DMS114 treated with DMSO at 0.1 percent for 48 hours (cell line): ENCODE data around the gene NCAN.
"Not testable (repeated sequence)": the region's sequence is repeated elsewhere in the genome, so short reads cannot be mapped to it uniquely, and the experiment has no call there.

Source experiments
- DNase-seq: peaks from one replicate; lab custom pipeline; 2025; ENCODE audit not compliant: unreplicated experiment; lab: John Stamatoyannopoulos, UW

The NCAN gene

DNA sequence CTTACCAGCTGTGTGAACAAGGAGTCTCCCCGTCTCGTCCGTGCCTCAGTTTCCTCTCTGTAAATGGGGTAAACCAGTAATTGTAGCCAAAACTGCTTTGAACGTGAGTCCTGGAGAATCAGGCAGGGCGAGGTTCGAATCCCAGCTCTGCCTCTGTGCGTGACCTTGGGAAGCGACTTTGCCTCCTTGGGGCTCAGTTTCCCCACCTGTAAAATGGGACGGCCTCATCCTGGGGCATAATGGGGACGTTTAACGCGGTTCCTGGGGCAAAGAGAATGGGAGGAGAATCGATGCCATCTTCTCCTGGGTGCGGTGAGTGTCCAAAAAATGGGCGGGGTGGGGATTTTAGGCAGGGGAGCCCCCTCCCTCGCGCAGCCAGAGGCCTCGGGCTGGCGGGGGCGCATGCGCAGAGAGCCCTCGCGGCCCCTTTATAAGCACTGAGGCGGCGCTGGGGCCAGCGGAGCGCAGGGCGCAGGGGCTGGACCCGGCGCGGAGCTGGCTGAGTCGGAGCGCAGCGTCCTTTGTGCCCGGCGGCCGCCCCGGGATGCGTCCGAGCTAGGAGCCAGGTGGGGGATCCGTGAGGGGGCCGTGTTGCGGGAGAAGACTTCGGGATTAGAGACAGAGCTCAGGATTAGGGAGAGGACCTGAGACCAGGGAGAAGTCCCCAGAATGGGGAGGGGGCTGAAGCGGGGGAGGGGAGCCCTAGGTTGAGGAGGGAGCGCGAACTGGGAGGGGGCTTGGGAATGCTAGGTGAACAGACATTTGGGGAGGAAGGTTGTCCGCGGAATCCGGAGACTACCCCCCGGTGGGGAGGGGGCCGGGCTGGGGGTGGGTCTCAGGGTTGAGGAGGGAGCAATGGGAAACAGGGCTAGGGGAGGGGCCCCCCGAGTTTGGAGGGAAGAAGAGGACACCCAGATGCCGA, at the start of gene NCAN:
NCAN (plus strand) TSS at position 460 of the 922 bp plus-strand sequence. CDS start 4,996 bp downstream, outside the sequence.
- peak; percentile 19 for DNase-seq

DNA sequence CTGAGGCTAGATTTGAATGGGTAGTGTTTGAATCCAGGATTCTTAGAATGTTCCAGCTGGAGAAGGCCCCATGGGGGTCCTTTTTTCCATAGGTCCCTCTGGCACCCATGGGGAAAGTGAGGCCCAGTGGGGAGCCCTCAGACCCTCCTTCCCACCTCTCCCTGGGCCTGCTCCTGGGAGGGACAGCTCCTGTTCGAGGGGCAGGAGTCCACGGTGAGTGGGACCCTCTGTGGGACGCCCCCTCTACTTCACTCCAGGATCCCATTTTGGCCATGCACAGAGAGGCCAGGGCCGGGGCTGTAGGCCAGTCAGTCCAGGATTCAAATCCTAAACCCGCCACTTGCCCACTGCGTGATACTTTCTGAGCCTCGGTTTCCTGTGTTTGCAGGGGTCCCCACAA, 49.3 kb upstream of the NCAN start:
- DNase-seq = no peak

DNA sequence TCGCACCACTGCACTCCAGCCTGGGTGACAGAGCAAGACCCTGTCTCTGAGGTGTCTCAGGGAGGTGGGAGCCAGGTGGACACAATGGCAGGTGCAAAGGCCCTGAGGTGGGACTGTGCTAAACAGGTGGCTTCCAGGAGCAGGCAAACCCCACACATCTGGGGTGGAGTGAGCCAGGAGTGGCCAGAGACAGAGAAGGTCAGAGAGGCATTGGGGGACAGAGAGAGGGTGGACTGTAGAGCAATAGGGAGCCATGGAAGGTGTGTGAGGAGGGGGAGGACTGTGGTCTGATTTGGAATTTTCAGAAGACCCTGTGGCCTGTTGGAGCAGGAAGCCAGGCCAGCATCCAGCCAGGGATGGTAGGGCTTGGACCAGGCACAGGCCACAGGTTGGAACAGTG, 46.4 kb upstream of the NCAN start:
- DNase-seq = no peak

DNA sequence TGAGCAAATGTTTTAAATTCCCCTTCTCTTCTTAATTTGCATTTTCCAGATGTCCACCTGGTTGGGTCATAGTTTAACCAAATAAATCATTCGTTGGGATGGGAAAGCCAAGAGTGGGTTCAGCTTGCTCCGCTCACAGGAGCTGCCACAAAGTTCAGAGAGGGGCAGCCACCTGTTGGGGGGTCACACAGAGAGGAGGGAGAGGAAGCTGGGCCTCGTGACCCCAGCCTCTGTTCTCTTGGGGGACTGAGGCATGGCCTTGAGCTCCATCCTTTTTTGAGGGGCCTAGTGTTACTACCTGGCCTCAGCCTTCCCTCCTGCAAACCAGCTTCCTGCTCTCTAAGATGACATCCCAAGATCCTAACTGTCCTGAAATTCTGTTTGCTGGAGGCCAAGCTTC, 44.1 kb upstream of the NCAN start:
- no peak for DNase-seq

DNA sequence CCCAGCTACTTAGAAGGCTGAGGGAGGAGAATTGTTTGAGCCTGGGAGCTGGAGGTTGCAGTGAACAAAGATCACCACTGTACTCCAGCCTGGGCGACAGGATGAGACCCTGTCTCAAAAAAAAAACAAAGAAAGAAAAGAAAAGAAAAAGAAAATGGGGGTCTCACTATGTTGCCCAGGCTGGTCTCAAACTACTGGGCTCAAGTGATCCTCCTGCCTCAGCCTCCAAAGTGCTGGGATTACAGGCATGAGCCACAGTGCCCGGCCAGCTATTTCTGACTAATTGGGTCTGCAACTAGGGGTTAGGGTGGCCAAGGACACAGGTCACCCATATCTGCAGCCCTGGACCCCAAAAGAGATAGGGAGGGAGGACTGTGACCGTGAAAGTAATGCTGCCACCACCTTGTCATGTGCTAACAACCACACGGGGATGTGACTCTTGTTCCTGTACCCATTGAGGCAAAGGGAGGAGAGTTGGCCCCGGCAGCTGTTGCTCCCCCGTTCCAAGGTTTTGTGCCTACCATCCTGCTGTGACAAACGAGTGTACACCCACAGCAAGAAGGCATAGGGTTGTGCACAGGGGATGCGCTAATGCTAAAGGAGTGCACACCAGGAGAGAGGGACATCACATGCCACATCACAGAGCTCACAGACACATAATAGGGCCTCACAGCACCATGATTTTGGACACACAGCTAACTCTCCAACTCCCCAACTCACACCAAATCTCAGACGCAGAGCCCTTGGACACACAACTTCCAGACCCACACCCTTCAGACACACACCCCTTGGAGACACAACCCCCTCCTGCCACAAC, 42.3 kb upstream of the NCAN start:
- no peak for DNase-seq

DNA sequence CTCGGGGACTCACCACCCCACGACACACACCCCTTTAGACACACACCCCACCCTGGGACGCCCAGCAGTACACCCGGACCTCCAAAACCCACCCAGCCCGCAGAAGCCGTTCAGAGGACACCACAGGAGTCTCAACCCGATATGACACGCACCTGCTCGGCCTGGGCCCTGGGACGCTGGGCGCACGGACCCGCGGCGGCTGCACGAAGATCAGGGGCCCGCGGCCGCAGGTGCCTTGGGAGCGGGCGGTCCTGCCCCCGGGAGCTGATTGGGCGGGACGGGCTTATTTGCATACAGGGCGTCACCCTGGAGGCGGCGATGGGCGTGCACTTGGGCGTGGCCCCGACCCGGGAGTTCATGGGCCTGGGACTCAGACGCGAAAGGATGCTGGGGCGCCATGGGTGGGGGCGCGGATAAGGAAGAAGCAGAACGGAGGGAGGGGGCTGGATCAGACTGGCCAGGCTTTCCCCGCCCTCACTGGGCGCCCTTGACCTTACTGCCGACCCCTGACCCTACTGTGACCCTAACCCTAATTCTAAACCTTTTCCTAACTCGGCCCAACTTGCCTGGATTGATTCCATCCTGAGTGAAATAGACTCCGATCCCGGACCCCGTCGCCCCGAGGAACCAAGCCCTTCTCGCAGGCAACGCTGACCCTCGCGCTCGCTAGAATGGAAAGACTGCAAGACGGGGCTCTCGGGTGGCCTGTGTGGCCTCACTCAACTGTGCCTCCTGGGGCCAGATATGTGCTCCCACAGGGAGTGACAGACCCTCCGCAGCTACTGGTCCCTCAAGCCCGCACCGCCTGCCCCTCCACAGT, 41.5 kb upstream of the NCAN start, which contains the start of gene MEF2B:
MEF2B (minus strand) TSS at position 211 of the 820 bp plus-strand sequence. CDS start 19,528 bp downstream, outside the sequence.
- DNase-seq = no peak

DNA sequence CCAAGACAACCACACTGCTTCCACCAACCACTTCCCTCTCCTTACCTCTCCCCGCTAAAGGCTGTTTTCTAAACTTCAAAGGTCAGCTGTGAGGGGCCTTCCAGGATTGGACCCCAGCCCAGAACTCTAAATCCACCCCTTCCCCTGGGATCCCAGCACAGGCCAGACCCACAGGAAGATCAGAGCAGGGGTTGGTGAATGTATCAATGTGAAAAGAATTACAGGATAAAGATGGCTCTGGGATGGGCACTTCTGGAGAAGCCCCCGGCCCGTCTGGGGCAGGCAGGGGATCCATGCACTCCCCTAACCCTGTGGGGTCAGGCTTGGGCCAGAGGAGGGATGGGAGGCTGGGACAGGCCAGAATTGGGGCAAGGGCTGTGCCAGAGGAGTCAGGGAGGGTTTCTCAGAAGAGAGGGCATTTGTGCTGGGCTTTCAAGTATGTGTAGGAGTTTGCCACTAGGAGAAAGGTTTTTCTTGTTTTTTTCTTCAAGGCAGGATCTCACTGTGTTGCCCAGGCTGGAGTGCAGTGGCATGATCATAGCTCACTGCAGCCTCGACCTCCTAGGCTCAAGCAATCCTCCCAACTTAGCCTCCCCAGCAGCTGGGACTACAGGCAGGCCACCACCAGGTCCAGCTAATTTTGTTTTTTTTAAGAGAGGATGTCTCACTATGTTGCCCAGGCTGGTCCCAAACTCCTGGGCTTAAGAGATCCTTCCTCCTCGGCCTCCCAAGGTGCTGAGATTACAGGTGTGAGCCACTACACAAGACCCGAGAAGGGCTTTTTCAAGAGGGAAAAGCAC, 40.7 kb upstream of the NCAN start:
- no peak for DNase-seq

DNA sequence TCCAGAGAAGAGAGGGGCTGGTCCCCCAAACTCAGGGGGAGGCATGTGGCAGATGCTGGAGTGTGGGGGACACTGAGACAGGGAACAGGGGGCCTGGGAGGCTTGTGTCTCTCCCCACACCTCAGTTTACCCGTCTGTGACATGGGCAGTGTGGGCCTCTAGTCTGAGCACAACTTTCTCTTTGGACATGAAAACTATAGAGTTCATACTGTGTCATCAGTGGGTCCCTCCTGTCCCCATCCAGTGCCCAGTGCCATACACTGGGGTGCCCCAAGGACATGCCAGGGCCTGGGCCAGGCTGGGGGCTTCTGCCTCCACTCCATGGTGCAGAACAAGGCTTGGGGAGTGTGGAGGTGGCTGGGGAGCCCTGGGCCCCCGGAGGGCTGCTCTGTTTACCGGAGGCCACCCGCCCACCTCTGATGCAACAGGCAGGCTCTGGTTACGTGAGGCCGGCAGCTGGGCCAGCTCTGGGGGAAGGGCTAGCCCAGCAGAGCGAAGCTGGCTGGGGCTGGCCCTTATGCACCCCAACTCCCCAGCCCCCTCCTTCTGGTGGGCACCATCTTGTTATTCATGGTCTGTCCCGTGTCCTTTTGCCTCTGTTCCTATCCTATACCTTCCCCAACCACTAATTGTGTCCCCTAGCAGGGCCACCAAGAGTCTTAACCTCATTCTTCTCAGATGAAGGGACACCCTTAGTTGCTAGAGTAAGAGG, 39.8 kb upstream of the NCAN start:
- DNase-seq = no peak

DNA sequence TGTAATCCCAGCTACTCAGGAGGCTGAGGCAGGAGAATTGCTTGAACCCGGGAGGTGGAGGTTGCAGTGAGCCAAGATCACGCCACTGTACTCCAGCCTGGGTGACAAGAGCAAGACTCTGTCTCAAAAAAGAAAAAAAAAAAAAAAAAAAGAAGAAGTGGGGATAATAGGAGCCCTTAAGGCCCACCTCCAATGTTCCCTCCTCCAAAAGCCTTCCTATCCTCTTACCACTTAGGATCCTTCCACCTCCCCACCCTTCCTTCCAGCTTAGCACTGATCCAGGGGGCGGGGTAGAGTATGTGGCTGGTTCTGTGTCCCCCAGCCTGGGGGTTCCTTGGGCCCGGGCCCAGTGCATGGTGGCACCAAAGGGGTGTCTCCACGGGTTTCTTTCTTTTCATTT, 38.5 kb upstream of the NCAN start:
- DNase-seq = not testable (repeated sequence)

DNA sequence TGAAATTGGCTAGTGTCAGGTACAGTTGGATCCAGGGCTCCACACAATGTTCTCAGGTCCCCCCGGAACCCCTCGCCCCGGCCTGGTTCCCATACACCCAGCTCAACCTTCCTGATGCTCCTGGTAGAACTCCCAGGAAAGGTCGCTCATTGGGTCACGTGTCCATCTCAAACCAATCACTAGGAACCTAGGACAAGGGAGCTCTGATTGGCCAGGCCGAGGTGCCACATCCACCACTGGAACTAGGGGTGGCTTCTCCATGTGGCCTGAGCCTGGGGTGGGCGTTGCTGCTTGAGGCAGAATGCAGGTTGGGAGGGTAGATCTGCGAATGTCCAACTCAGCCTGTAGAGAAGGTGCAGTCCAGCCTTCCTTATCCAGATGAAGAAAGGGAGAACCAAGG, 34.8 kb upstream of the NCAN start:
- DNase-seq = no peak

DNA sequence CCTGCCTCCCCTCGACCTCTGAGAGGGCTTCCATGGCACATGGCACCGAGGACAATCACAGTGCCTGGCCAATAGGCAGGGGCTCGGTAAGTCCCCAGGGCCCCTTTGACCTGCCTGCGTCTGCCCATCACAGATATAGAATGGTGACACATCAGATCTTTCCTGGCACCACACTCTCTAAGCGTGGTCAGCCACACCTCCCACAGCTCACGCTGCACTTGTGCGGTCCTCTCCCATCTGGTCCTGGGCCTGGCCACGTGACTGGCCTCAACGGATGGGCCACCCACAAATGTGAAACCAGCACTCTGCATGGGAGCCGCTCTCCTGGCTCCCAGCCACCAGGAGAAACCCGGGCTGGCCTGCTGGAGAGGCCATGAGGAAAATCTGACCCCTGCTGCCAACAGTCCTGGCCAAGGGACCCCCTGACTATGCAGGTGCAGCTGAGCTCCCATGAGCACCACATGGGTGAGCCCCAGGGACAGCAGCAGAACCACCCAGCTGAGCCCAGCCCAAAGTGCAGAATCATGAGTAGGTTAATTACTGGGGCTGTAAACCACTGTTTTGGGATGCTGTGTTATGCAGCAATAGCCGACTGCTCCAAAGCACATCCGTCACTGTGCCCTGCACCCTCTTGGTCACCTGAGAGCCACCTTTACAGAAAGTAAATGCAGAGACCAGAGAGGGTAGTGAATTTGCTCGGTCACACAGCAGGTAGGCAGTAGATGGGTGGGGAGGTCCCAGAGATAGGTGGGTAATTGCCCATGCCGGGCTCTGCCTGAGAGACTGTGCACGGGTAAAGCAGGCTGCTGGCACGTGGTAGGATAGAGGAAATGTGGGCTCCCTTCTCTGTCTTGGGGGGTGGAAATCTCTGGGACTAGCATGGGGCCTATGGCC, 32.0 kb upstream of the NCAN start:
- DNase-seq = no peak

DNA sequence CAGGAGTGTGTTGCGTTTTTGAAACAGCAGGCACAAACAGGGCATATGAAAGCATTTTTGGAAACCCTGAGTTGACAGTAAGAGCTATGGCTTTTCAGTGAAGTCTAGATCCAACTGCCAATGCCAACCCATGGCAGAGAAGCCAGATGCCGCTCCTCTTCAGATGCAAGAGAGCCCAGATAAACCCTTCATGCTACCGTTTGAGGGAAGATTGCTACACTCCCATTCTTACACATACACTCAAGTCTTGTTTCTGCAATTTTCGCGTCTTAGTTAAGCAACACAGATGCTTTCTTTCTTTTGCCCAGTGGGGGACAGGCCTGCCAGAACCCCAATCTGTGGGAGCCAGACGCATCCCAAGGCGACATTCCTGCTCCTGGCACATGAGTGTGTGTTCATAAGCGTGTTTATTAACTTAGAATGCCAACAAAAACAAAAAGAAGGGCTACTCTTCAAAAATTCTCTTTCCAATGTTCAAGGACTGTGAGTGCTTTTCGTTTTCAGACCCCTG, 30.2 kb upstream of the NCAN start:
- no peak for DNase-seq

DNA sequence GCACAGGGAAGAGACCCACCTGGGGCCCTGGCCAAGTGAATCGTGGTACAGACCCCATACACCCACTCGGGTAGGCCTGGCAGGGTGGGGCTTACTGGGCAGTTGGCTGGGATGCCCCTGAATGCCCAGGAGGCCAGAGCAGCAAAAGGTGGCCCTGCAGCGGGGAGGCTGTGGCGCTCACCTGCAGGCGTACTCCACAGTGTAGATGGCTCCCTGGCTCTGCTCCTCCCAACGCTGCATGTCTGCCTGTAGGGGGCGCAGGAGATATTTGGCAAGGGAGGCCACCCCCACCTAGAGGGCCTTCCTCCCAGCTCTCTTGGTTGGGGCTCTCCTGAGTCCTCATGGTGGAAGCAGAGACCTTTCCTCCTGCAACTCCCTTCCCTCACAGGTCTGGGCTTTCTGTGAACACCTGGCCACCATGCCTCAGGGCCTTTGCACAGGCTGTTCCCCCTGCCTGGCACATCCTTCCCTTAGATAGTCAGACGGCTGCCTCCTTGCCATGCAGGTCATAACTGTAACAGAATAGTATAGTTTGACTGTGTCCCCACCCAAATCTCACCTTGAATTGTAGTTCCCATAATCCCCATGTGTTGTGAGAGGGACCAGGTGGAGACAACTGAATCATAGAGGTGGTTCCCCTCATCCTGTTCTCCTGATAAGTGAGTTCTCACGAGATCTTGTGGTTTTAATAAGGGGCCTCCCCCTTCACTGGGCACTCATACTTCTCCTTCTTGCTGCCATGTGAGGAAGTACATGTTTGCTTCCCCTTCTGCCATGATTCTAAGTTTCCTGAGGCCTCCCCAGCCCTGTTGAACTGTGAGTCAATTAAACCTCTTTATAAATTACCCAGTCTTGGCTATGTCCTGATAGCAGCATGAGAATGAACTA, 25.7 kb upstream of the NCAN start:
- DNase-seq = no peak

DNA sequence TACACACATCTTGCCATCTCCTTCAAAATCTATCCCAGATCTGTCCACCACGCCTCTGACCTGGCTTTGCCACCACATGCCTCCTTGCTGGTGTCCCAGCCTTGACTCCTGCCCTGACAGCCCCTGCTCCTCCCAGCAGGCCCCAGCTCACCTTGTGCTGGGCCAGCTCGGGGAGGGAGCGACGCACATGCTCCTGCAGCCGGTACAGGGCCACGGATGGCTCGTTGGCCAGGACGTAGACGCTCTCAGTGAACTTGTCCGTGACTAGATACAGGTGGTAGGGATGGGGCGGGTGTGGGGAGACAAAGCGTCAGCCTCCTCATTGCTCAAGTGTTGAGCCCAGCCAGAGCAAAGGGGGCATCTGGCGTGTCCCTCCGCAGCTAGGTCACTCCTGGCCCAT, 25.0 kb upstream of the NCAN start:
- no peak for DNase-seq

DNA sequence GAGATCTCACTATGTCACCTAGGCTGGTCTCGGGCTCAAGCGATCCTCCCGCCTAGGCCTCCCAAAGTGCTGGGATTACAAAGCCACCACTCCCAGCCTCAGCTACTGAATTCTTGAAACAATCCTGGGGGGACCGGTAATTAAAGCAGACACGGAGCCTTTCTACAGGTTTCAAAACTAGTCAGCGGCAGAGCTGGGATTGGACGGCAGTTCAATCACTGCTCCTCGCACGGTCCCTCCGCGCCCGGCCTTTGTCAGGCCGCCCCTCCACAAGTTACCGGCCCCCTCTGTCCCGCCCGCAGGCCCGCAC, 20.0 kb upstream of the NCAN start:
- DNase-seq = no peak

DNA sequence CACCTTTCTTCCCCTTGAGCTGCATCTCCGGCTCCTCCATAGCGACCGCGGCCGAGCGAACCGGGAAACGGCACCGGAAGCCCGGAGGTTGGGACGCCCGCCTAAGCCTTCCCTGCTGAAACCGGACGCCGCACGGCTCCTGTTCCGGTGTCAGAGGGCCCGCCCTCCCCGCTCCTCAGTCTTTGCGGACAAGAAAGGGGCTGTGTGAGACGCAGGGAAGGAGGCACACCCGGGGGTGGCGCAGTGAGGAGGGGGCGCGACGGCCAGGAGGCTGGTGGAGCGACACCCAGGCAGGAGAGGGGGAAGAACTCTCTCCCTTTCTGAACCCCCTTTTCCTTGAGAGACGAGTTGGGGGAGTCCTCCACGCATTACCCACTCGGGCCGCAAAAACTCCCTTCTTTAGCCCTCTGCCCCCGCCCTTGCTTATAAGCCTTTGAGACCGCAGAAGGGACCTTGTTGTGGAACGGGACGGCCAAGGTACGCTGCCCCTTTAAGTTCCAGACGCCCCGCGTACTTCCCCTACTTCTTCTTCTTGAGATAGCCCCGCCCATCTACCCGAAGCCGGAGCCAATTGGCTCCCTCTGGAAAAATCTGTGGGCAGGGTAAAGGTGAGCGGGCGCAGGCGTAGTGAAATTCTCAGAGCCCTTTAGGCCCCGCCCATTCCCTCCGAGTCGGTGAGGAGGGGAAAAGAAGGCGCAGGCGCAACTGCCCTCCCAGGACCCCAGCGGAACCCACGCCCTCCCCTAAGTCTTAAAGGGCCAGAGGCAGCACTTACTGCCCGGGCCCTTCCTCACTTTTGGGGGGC, 19.5 kb upstream of the NCAN start, which contains the start of the genes BORCS8 and RFXANK:
BORCS8 (minus strand) TSS at position 75 of the 805 bp plus-strand sequence; CDS start at position 40, 35 bp downstream.
RFXANK (plus strand) TSS at position 181 of the 805 bp plus-strand sequence. CDS start 1,689 bp downstream, outside the sequence.
- peak; percentile 99 for DNase-seq
